Cardiac septum (tissue), 1 donor: Measurements from ENCODE around the gene MYCBPAP. TPM values are rescaled to one million over a fixed set of nuclear protein-coding genes. Genes with fewer than 3 reads are reported as not detected.

Experiments used
- DNase-seq: peaks from one replicate; pipeline ENCODE4 v3.0.0-alpha.2; 2020; ENCODE audit warnings: low spot score
- intact Hi-C: fragments of 100-400 bp; cut with DNase I; formaldehyde crosslinking; loops from one replicate; pipeline ENCODE4 v1.14.0; 2022
- long read RNA-seq: library from polyadenylated mRNA; unstranded; transcript quantifications from one replicate; pipeline ENCODE4 v2.0.0, GENCODE V29; 2021
- total RNA-seq: library from RNA; stranded (reverse); fragmentation: NEBNext Ultra II Directional; extraction: Animal tissue kit (Norgen Biotek cat#: 25700); gene quantifications from one replicate; pipeline ENCODE4 v1.2.1, GENCODE V29; 2021
- donor health status: DM: no; HTN: no; CAD: no.

The MYCBPAP gene
- 0.13 TPM for total RNA-seq
- long read RNA-seq = 0 reads

- DNase-seq = peak; percentile 89
Measured at GRCh38 chr17:50507871-50508572, at the start of gene MYCBPAP. MYCBPAP (plus strand) TSS chr17:50508439; CDS start chr17:50508675, 236 bp downstream.

DNA sequence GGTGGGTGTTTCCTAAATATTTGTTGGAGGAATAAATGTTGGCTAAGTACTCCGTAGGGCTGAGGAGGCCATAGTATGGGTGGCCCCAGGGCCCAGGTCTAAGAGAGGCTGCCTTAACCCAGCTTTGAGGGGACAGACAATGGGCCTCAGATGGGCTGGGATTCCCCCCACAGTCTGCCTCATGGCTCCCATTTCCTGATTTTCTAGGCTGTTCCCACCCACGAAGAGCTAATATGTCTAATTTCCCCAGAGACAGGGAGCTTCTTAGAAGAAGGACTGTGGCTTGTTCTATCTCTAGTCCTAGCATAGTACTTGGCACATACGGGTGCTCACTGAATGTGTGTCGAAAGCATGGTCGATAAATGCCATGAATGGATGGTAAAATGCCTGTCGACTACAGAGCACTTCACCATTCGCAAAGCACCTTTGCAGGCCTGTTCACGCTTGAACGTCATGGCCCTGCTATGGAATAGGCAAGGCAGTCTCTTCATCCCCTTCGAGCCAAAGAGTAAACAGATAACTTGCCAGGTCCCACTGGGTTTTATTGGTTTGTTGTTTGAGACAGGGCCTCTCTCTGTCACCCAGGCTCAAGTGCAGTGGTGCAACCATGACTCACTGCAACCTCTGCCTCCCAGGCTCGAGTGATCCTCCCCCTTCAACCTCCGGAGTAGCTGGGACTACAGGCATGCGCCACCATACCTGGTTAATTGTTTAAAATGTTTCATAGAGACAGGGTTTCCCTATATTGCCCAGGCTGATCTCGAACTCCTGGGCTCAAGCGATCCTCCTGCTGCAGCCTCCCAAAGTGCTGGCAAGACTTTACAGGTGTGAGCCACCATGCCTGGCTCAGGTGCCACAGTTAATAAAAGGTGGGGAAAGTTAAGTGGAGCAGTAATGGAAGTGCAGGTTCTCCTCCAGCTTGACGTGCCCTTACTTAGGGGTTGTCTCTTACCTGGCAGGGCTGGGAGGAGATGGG is 49.2 kb upstream of the MYCBPAP start:
- intact Hi-C loops = no loop called here
- no peak for DNase-seq

More at GRCh38 chr17:50507871-50508572, at the start of gene MYCBPAP:
- intact Hi-C loops = loop anchor here (5.0 kb wide), 1 partner anchor 34 kb away; no protein-coding TSS in a partner anchor

GRCh38 chr17:50459756-50460155 is 48.5 kb upstream of the MYCBPAP start:
- intact Hi-C loops = no loop called here
- no peak for DNase-seq

DNA sequence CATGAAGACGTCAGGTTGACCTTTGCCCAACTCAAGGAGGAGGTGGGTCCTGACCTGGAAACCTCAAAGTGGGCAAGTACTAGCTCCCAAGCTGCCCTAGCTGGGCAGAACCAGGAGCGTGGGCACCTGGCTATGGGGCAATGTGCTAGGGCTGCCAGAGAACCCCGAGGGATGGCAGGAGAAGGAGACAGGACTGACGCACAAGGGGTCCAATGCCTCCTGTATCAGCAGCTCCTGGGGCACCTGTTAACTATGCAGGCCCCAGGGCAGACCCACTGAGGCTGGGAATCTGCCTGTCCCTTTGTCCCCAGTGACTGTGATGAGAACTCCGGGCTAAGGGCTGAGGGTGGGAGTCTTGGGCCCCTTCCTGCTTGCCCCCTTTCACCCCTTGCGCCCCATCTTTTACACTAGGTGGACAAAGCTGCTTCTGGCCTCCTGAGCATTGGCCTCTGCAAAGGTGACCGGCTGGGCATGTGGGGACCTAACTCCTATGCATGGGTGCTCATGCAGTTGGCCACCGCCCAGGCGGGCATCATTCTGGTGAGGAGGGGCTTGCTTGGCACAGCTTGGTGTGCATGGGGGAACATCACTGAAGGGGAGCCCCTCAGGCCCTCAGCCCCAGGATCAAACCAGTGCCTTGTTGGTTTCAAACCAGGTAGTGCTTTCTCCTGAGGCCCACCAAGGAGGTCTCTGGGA is 47.3 kb upstream of the MYCBPAP start:
- intact Hi-C loops = no loop called here
- DNase-seq = no peak

- intact Hi-C loops = no loop called here
- no peak for DNase-seq
Measured at GRCh38 chr17:50461550-50462132, 46.6 kb upstream of the MYCBPAP start.

DNA sequence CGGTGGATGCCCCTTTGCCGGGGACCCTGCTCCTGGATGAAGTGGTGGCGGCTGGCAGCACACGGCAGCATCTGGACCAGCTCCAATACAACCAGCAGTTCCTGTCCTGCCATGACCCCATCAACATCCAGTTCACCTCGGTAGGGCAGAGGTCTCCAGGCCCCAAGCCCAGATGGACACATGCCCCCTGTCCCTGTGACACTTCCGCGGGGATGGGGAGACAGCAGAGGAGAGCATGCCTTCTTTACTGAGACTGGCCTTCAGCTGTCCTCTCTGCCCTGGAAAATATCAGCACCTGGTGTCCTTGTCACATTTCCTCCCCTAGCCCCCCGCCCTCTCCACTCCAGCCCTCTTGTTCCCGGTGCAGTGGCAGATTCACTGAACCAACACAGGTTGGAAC is 45.8 kb upstream of the MYCBPAP start:
- intact Hi-C loops = no loop called here
- no peak for DNase-seq

DNA sequence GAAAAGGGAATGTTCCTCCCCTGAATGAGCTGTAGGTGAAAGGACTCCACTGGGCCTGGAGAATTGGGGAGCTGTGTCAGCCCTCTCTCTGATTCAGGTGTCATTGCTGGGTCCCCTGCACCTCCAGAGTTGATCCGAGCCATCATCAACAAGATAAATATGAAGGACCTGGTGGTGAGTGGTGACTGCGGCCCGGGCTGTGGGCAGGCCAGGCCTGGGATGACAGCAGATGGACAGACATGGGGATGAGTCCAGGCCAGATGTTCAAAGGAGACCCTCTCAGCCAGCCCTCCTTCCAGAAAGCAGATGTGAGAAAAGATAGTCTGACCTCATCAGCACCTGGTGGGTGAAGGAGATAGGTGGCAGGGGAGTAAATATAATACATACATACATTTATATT is 44.1 kb upstream of the MYCBPAP start:
- DNase-seq = no peak
- intact Hi-C loops = no loop called here

- DNase-seq = no peak
- intact Hi-C loops = no loop called here
Measured at GRCh38 chr17:50464736-50465135, 43.5 kb upstream of the MYCBPAP start.

- no peak for DNase-seq
- intact Hi-C loops = no loop called here
Measured at GRCh38 chr17:50465171-50465570, 43.1 kb upstream of the MYCBPAP start.

- DNase-seq = no peak
- intact Hi-C loops = no loop called here
Measured at GRCh38 chr17:50465635-50466034, 42.6 kb upstream of the MYCBPAP start.

DNA sequence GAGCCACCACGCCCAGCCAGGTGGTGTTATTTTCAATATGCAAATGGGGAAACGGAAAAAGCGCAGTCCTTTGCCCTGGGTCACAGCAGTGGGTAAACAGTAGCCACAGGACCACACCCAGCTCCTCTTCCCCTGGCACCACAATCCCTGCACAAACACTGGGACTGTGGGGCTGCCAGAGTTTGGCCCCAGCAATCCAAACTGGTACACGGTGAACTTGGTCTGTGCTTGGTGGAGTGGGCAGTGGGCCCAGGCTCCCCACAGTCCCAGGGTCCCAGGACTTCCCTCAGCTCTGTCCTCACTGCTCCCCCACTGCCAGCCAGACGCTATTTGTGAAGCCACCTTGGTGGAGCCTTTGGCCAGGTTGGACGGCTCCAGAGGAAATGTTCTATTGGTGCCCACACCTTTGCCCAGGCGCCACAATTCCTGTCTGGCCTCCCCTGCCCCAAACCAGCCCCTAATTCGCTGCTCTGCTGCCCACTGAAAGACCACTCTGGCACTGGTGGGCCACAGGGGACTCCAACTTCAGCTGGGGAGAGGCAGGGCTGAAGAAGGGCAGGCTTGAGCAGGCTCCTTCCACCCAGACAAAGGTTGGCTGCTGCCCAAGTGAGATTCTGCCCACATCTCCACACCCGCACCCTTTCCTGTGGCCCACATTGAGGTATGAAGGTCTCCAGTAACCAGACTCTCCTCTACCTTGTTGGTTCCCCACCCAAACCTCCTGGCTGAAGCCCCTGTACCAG is 41.7 kb upstream of the MYCBPAP start:
- intact Hi-C loops = no loop called here
- no peak for DNase-seq

- intact Hi-C loops = no loop called here
- no peak for DNase-seq
Measured at GRCh38 chr17:50467114-50467854, 41.0 kb upstream of the MYCBPAP start.

- DNase-seq = no peak
- intact Hi-C loops = no loop called here
Measured at GRCh38 chr17:50467855-50468303, 40.4 kb upstream of the MYCBPAP start.

DNA sequence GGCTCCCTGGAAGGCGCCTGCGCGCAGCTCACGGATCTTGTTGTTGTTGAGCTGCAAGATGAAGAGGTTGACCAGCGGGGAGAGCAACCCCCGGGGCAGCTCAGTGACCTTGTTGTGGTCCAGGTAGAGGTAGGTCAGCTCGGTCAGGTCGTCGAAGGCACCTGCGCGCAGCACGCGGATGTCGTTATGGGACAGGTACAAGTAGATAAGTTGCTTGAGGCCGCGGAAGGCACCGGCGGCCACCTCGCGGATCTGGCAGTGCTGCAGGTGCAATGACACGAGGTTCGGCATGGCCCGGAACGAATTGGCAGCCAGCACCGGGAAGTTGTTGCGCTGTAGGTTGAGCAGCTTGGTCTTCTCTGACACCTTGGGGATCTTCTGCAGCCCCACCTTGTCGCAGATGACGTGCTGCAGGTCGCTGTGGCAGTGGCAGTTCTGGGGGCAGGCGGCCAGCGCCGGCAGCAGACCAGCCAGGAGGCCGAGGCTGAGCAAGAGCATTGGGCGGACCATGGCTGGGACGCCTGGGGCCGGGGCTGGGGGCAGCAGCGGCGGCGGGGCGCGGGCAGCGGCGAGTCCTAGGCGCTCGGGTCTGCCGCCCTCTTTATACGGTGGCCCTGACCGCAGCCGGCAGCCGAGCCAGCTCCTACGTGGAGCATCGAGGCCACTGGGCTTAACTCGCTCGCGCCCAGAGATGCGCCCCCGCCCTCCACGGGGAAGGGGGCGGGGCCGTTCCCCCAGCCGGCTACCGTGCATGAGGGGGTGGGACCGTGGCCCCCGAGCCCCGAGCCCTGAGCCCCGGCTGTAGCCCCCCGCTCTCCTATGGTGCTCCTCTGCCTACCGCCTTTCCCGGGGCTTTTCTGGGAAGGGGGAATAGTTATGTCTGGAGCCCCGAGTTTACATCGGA is 39.7 kb upstream of the MYCBPAP start, which contains the start of gene CHAD:
TSS of gene CHAD (minus strand) at position 577 of the 904 bp plus-strand sequence. CDS start at position 510, 67 bp downstream.
- no peak for DNase-seq
- intact Hi-C loops = no loop called here

DNA sequence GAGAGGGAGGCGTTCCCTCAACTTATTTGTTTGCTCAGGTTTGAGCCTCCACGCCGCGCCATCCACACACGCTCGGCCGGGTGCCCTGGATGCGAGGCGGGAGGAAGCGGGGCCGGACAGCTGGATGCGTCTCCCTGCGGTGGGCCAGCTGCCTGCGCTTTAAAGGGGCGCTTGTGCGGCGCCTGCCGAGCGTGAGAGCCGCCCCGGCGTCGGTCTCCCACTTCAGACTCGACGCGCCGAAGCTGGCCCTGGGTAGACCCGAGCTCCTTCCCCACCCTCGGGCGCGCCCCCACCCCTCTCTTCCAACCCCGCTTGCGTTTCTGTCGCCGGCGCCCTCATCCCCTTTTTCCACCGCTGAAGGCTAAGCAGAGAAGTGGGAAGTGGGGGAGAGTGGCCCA is 39.0 kb upstream of the MYCBPAP start:
- no peak for DNase-seq

DNA sequence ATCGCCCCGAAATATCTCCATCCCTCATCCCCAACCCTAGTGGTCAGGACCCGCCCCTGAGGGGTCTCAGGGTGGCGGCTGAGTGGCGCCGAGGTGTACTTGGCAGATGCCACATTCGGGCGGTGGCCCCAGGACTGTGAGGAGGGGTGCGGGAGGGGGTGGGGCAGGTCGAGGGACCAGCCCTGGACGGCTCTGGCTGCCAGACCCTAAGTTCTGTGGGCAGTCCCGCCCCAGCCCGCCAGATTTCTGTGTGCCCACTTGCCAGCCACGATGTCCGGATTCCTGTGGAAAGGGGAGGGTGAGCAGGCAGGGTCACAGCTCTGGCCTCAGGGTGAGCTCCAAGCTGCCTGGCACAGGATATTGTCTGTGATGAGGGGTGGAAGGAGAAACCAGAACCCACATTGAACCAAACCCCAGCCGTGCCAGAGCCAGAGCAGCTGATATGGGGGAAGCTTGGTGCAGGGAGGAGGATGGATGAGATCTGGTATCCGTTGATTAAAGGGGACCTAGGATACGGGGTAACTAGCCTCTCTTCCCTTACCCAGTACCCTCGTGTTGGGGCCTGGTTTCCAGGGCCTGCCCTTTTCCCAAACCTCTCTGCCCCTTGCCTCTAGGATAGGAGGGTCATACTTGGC is 38.5 kb upstream of the MYCBPAP start:
- DNase-seq = no peak
- intact Hi-C loops = no loop called here

More for the DNA sequence above, 39.0 kb upstream of the MYCBPAP start:
- intact Hi-C loops = no loop called here

GRCh38 chr17:50470426-50470825 is 37.8 kb upstream of the MYCBPAP start:
- DNase-seq = no peak
- intact Hi-C loops = no loop called here
